ENCODE results near the gene TRIM71. TPM values are rescaled to one million over a fixed set of nuclear protein-coding genes. Genes with fewer than 3 reads are reported as not detected.

The TRIM71 gene
- total and polyA plus RNA-seq, 2 of the 13 experiments (the other 11 are each of a cell fraction or from before 2014, with no cell fraction given), result 21.7 to 76.9 TPM

- peak; percentile 90 for TF ChIP-seq CTCF (CRISPR knock-in tag; IDR thresholded peaks at IDR 0.05)
- no peak for TF ChIP-seq LCORL (IDR thresholded peaks at IDR 0.05)
- TF ChIP-seq LCORL (CRISPR knock-in tag; IDR thresholded peaks at IDR 0.05), result peak; percentile 91
- peak; percentile 96 for TF ChIP-seq ARID4A (CRISPR knock-in tag; IDR thresholded peaks at IDR 0.05; ENCODE audit: borderline replicate concordance)
- peak; percentile 91; the same call in 1 of the 2 replicates for TF ChIP-seq THAP8 (CRISPR knock-in tag; IDR thresholded peaks at IDR 0.05; ENCODE audit: borderline replicate concordance)
- peak; percentile 19; the same call in 1 of the 2 replicates for TF ChIP-seq MIER3 (CRISPR knock-in tag; IDR thresholded peaks at IDR 0.05; ENCODE audit: borderline replicate concordance)
- peak; percentile 96 for TF ChIP-seq SAP130 (CRISPR knock-in tag; IDR thresholded peaks at IDR 0.05; ENCODE audit: low read depth)
- TF ChIP-seq THAP11 (CRISPR knock-in tag; IDR thresholded peaks at IDR 0.05), result peak; percentile 61
- 0 out of 2 replicates have a peak, but pooled peaks have one; percentile 54 for TF ChIP-seq ZNF276 (CRISPR knock-in tag; IDR thresholded peaks at IDR 0.05; ENCODE audit: low read depth)
- 0 out of 2 replicates have a peak, but pooled peaks have one; percentile 59 for TF ChIP-seq ZNF589 (CRISPR knock-in tag; conservative IDR thresholded peaks at IDR 0.05)
- no peak; the same call in 1 of the 2 replicates for TF ChIP-seq EEA1 (CRISPR knock-in tag; IDR thresholded peaks at IDR 0.05; ENCODE audit: borderline replicate concordance)
- TF ChIP-seq ZNF230 (CRISPR knock-in tag; IDR thresholded peaks at IDR 0.05), result 0 out of 2 replicates have a peak, but pooled peaks have one; percentile 33
- TF ChIP-seq REL (CRISPR knock-in tag; conservative IDR thresholded peaks at IDR 0.05), result 0 out of 2 replicates have a peak, but pooled peaks have one; percentile 40
- peak; percentile 30; the same call in 1 of the 2 replicates for TF ChIP-seq IRF2 (CRISPR knock-in tag; IDR thresholded peaks at IDR 0.05)
- peak; percentile 64; the same call in 1 of the 2 replicates for TF ChIP-seq MTA1 (CRISPR knock-in tag; IDR thresholded peaks at IDR 0.05; ENCODE audit: borderline replicate concordance)
- TF ChIP-seq MYPOP (CRISPR knock-in tag; IDR thresholded peaks at IDR 0.05), result peak; percentile 99
- TF ChIP-seq ZNF251 (CRISPR knock-in tag; IDR thresholded peaks at IDR 0.05), result no peak
- TF ChIP-seq ZNF598 (CRISPR knock-in tag; IDR thresholded peaks at IDR 0.05; ENCODE audit: borderline replicate concordance), result peak; percentile 41; the same call in 1 of the 2 replicates
- peak; percentile 58; the same call in 1 of the 2 replicates for TF ChIP-seq KDM5B (CRISPR knock-in tag; IDR thresholded peaks at IDR 0.05; ENCODE audit: borderline replicate concordance)
These were observed 36.4 kb upstream of the TRIM71 start (continued) for GRCh38 chr3:32781211-32781968.

Measured in HepG2 (cell line).